Heart left ventricle (tissue), 13 donors: ENCODE results near the gene DUSP15.

Experiments used
- POLR2A ChIP-seq, 2 donors: fragments of 450-650 bp; IDR thresholded peaks; one replicate each; pipeline ENCODE4 v1.6.1; 2017; ENCODE audit warnings: antibody characterized with exemption in 2 of 2, mild to moderate bottlenecking in 2 of 2, moderate library complexity in 2 of 2
- TF ChIP-seq, protein P1 (sequence below), 12 donors: fragments of 200-600 bp; sonication (generic) in 4 of 12; IDR thresholded peaks; one replicate each; pipeline versions ENCODE4 v1.5.0 to v1.8.0; 2018 to 2022; ENCODE audit warnings: antibody characterized with exemption in 12 of 12, mild to moderate bottlenecking in 5 of 12
- donor health status: ischemic (EF 13 %, LVEDD 7.1; RV severe dilation, severe dysfunction).
- donor health status: DM: no; HTN: yes; CAD: no.
- donor health status: DM: no; HTN: no; CAD: no.
- donor health status: ischemic (EF 25% LVEDD 6.9; RV normal size, moderate dysfunction).
- donor health status: ischemic (EF 25% LVEDD 5.7; RV mildly dilated, moderate dysfunction).
- donor health status: ischemic (EF 35%, LVEDD 5.7; RV mildly dilated, moderate dysfunction).
- donor health status: nonischemic (EF 11% LVEDD 7.7; RV severe dilation, severe dysfunction).
- donor health status: DM: yes; HTN: yes; CAD: no.
- donor health status: PGD.
- donor health status: ischemic (EF 29% LVEDD 5.4; RV normal size, mild dysfunction).
- donor health status: nonischemic (EF 23%, LVEDD 6.1; RV moderate dilation, normal function).

DNA sequence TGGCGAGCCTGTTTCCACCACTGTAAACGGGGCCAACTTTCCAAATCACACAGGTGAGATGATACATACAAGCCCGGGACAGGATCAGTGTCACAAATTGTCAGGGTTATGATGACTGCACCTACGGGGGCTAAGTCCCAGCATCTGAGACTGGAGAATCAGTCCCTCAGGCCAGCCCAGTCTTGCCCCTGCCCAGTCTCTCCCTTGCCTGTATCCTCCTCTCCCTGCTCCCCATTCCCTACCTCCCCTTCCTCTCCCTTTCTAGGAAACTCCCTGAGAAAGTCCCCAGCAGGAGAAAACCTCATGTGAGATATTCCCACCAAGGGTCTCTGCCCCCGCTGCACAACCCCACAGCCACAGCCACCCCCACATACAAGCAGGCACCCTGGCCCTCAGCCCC is 26.4 kb downstream of the DUSP15 start:
- TF ChIP-seq, protein P1, sequence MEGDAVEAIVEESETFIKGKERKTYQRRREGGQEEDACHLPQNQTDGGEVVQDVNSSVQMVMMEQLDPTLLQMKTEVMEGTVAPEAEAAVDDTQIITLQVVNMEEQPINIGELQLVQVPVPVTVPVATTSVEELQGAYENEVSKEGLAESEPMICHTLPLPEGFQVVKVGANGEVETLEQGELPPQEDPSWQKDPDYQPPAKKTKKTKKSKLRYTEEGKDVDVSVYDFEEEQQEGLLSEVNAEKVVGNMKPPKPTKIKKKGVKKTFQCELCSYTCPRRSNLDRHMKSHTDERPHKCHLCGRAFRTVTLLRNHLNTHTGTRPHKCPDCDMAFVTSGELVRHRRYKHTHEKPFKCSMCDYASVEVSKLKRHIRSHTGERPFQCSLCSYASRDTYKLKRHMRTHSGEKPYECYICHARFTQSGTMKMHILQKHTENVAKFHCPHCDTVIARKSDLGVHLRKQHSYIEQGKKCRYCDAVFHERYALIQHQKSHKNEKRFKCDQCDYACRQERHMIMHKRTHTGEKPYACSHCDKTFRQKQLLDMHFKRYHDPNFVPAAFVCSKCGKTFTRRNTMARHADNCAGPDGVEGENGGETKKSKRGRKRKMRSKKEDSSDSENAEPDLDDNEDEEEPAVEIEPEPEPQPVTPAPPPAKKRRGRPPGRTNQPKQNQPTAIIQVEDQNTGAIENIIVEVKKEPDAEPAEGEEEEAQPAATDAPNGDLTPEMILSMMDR (IDR thresholded peaks at IDR 0.05): no peak
- TF ChIP-seq POLR2A (IDR thresholded peaks at IDR 0.05): no peak
